Measurements from ENCODE around the gene NUP214.

DNA sequence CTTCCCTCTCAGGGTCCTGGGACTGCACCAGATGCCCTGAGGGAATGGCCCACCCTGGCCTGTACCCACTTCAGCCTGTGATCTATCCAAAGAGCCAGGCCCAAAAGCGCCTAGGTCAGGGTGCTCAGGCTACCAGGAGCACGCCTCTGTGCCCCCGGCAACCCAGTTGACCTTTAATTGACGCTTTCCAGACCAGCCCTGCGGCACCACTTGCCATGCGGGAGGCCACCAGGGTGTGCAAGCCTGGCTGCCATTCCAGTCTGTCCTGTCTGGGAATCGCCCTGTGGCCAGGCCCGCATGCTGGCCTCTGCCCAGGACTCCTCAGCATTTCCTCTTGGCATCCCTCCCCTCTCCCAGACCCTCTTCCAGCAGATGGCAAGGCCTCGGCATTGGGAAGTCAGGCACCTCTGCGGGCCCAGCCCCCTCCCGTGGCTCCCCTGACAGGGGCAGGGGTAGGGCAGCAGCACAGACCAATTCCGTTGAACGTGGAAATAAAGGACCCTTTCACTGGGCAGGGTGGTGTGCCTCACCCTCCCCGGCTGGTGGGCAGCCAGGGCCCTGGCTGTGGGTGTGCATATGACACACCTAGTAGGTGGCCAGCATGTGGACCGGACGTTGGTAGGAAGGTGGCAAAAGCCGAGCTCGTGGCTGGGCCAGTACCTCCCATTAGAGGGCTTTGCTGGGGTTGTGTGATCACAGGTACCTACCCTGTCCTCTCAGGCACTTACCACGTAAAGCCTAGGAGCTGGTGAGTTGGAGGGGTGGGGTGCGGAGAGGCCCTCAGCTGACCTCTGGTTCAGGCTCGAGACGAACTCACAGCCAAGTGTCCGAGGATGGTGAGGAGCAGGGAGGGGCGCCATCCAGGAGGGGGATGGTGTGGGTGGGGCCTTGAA lies 32.6 kb upstream of the NUP214 start:
- TF ChIP-seq, protein P1, sequence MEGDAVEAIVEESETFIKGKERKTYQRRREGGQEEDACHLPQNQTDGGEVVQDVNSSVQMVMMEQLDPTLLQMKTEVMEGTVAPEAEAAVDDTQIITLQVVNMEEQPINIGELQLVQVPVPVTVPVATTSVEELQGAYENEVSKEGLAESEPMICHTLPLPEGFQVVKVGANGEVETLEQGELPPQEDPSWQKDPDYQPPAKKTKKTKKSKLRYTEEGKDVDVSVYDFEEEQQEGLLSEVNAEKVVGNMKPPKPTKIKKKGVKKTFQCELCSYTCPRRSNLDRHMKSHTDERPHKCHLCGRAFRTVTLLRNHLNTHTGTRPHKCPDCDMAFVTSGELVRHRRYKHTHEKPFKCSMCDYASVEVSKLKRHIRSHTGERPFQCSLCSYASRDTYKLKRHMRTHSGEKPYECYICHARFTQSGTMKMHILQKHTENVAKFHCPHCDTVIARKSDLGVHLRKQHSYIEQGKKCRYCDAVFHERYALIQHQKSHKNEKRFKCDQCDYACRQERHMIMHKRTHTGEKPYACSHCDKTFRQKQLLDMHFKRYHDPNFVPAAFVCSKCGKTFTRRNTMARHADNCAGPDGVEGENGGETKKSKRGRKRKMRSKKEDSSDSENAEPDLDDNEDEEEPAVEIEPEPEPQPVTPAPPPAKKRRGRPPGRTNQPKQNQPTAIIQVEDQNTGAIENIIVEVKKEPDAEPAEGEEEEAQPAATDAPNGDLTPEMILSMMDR (IDR thresholded peaks at IDR 0.05), result no peak
- no peak for TF ChIP-seq ZFX (IDR thresholded peaks at IDR 0.05; ENCODE audit: borderline replicate concordance)
